ENCODE data around the gene COL15A1.
"Not testable (repeated sequence)": the region's sequence is repeated elsewhere in the genome, so short reads cannot be mapped to it uniquely, and the experiment has no call there.

Gene COL15A1

DNA sequence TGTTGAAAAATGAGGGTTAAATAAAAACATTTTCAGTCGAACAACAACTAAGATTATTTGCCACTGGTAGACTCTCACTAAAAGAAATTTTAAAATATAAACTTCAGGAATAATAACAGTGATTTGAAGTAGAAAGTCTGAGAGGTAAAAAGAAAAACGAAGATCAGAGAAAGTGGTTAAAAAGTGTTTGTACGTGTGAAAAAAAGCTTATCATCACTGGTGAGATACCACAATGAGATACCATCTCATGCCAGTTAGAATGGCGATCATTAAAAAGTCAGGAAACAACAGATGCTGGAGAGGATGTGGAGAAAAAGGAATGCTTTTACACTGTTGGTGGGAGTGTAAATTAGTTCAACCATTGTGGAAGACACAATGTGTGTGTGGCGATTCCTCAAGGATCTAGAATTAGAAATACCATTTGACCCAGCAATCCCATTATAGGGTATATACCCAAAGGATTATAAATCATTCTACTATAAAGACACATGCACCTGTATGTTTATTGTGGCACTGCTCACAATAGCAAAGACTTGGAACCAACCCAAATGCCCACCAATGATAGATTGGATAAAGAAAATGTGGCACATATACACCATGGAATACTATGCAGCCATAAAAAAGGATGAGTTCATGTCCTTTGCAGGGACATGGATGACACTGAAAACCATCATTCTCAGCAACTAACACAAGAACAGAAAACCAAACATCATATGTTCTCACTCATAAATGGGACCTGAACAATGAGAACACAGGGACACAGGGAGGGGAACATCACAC lies 156.3 kb downstream of the COL15A1 start:
- peaks cover 25% of the 10 kb centered on the region for H3K4me1 Mint-ChIP-seq (ENCODE audit: low read depth)
- H3K4me3 Mint-ChIP-seq; H3K9me3 Mint-ChIP-seq (ENCODE audit: low read depth): not testable (repeated sequence)

DNA sequence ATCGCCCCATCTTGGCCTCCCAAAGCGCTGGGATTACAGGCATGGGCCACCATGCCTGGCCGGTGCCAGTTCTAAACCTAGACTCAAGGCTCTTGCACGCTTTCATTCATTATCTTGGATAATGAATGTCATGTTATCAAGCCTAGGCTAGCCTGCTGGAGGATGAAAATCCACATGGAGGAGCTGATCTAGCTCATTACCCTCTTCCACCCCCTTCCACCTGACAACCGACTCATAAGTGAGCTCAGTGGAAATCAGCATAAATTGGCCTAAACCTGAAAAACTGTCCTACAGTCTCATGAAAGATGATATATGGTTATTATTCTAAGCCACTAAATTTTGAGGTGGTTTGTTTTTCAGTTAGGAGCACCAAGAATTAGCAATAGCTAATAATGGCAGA lies 157.6 kb downstream of the COL15A1 start:
- H3K9me3 Mint-ChIP-seq (ENCODE audit: low read depth): no peaks in the 10 kb centered on the region

More for the DNA sequence above, 156.3 kb downstream of the COL15A1 start:
- H3K27me3 Mint-ChIP-seq, H3K36me3 Mint-ChIP-seq, H3K27ac Mint-ChIP-seq: not testable (repeated sequence)

DNA sequence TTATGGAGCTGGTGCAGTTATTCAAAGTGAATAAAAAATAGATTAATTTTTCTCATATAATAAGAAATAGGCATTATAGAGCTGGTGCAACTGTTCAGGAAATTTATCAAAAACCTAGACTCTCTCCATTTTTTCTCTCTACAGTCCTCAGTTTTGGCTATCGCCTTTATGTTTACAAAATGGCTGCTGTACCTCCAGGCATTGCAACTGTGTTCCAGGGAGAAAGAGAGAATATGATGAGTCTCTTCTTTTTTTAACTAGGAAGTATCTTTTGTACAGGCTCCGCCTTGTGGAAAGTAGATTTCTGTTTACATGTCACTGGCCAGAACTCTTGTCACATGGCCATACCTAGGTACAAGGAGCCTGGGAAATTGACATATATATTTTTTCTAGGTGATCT lies 158.1 kb downstream of the COL15A1 start:
- Mint-ChIP-seq H3K9me3 (ENCODE audit: low read depth) (no peaks in the 10 kb centered on the region), H3K27ac (no peak overlapping the region), H3K4me1 (ENCODE audit: low read depth) (peaks cover 25% of the 10 kb centered on the region), H3K27me3 (no peaks in the 10 kb centered on the region), H3K36me3 (no peaks in the 10 kb centered on the region), H3K4me3 (no peak overlapping the region)

More for the DNA sequence above, 157.6 kb downstream of the COL15A1 start:
- Mint-ChIP-seq H3K27me3 (no peaks in the 10 kb centered on the region), H3K36me3 (no peaks in the 10 kb centered on the region), H3K4me3 (no peak overlapping the region), H3K27ac (no peak overlapping the region), H3K4me1 (ENCODE audit: low read depth) (peaks cover 24% of the 10 kb centered on the region)

DNA sequence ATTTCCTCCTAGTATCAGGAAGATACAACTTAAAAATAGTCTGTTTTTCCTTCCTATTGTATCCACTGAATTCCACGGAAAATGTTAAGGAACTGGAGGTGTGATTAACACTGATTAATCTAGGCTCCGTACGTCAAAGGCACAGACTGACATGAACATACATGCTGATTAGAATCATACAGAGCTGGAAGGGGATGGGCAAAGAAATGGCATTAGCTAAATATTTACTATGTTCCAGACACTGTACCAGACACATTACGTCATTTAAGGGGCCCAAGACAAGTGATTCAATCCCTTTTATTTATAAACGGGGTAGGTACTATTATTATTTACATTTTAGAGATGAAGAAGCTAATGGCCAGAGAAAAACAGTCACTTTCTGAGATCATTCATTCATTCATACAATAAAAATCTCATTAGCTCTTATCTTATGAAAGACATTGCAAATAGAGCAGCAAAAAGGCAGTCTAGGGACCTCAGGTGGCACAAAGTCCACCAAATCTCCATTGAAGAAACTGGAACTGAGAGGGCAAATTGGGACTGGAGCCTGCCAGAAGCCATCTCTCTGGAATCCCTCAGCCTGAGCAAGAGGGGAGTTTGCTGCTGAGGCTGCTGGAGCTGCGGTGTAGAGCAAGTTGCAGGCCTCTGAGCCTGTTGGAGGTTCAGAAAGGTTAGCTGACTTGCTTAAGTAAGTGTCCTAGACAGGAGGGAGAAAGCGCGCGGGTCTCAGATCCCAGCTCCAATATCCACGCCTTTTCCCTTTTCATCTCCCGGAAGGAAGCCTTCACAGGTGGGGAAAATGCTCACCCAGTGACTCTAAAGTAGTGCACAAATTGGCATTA lies 159.6 kb downstream of the COL15A1 start:
- H3K36me3 Mint-ChIP-seq: no peaks in the 10 kb centered on the region
- H3K27me3 Mint-ChIP-seq: no peaks in the 10 kb centered on the region
- H3K4me1 Mint-ChIP-seq (ENCODE audit: low read depth): peaks cover 39% of the 10 kb centered on the region
- peak overlapping the region; percentile 16 for H3K27ac Mint-ChIP-seq
- no peaks in the 10 kb centered on the region for H3K9me3 Mint-ChIP-seq (ENCODE audit: low read depth)
- H3K4me3 Mint-ChIP-seq: peak overlapping the region; percentile 95

DNA sequence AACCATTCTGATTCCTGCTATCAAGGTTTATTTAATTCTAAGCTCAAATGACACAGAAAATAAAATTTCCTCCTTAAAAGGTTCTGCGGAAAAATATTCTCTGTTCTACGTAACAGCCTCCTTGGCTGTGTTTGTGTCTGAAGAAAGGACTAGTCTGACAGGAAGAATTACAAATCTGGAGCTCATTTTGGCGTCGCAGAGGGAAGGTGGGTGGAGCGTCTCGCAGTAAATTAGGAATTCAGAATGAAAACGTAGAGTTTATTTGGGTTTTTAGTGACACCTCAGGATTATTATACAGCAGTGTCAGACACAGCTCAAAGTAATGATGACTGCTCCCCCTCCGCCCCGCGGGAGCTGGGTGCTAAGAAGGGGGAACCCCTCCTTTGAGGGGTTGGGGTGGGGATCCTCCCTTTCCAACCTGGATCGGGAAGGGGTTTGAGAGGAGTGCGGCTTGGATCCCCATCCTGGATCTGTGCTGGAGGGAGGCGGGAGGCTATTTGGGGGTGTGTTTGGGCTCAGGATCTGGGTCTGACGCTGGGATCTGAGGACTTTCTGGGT lies 160.3 kb downstream of the COL15A1 start:
- H3K36me3 Mint-ChIP-seq: no peaks in the 10 kb centered on the region
- H3K27me3 Mint-ChIP-seq: no peaks in the 10 kb centered on the region
- H3K4me3 Mint-ChIP-seq: peak overlapping the region; percentile 95
- H3K9me3 Mint-ChIP-seq (ENCODE audit: low read depth): no peaks in the 10 kb centered on the region
- H3K27ac Mint-ChIP-seq: peak overlapping the region; percentile 89
- H3K4me1 Mint-ChIP-seq (ENCODE audit: low read depth): peaks cover 46% of the 10 kb centered on the region

DNA sequence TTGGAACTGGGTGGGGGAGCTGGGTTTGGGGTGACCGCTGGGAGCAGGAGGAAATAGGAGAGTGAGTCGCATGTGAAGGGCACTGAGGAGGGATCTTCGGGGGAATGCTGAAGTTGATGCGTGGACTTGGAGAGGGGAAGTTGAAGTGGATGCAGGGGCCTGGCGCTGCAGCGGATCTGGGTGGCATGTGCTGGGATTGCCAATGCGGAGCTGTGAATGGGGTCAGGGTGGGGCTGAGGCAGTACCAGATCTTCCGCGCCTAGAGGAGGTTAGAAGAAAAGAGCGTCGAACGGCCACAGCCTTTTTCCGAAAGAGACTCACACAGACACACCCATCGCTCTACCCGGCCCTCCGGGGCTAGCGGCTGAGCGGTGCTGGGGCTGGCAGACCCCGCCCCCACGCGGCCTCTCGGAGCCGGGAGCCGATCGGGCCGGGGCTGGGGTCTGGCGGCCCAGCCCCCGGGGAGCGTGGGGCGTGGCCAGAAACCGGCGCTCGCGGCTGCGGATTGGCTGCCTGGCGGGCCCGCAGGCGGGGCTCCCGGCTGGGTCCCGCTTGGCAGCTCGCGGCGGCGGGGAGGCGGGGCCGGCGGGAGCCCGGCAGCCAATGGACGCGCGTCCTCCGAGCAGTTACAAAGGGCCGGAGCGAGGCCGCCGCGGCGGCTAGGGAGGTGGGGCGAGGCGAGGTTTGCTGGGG lies 160.9 kb downstream of the COL15A1 start, which contains the start of gene TGFBR1:
Gene TGFBR1, plus strand, starts transcription at position 655 of the 693 bp plus-strand sequence. CDS start 93 bp downstream, outside the sequence.
- Mint-ChIP-seq H3K9me3 (ENCODE audit: low read depth) (no peaks in the 10 kb centered on the region), H3K36me3 (peaks cover 2% of the 10 kb centered on the region), H3K27ac (peak within 1 kb of the TSS; percentile 89), H3K4me1 (ENCODE audit: low read depth) (peaks cover 48% of the 10 kb centered on the region), H3K27me3 (no peaks in the 10 kb centered on the region), H3K4me3 (peak within 1 kb of the TSS; percentile 95)

DNA sequence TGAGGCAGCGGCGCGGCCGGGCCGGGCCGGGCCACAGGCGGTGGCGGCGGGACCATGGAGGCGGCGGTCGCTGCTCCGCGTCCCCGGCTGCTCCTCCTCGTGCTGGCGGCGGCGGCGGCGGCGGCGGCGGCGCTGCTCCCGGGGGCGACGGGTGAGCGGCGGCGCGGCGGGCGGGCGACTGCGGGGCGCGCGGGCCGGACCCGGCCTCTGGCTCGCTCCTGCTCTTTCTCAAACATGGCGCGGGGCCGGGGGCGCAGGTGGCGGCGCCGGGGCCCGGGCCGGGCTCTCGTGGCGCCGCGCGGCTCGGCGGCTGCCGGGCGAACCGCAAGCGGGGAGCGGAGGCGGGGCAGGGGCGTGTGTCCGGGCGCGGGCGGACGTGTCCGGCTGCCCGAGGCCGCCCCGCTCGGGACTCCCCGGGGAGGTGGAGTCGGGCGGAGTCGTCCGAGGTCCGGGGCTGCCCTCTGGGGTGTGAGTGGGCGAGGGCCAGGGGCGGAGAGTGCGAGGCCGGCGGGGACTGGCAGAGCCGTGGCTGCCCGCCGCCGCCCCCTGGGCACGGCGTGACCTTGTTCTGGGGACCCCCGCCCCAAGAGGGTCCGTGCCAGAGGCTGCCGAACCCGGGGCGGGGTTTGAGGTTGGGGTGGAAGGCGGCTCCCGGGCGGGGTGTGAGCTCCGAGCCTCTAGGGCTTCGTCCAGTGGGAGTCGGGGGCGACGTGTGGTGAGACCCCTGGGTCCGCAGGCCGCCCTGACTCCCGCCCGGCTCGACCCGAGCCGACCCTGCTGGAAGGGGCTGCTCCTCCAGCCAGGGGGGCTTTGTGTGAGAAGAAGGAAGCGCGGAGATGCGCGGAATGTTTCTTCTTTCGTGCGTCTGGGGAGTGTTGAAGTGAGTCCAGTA lies 161.7 kb downstream of the COL15A1 start:
- peak overlapping the region; percentile 88 for H3K4me3 Mint-ChIP-seq
- H3K4me1 Mint-ChIP-seq (ENCODE audit: low read depth): peaks cover 53% of the 10 kb centered on the region
- peak overlapping the region; percentile 73 for H3K27ac Mint-ChIP-seq
- no peaks in the 10 kb centered on the region for H3K9me3 Mint-ChIP-seq (ENCODE audit: low read depth)
- peaks cover 2% of the 10 kb centered on the region for H3K36me3 Mint-ChIP-seq
- H3K27me3 Mint-ChIP-seq: no peaks in the 10 kb centered on the region

DNA sequence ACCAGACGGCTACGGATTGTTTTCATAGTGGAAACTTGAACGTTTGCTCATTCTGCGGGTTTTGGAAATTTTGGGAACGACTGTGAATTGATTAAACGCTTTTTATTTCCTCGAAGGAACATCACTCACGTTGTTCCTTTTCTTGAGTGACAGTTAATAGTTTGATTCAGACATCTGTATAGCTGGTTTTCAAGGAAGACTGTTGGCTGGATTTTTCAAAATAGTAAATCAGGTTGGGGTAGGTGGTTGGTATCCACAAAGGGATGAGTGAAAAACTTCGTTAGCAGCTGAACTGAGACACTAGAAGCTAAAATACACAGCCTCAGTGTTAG lies 162.3 kb downstream of the COL15A1 start:
- Mint-ChIP-seq H3K4me3 (peak overlapping the region; percentile 88), H3K27ac (peak overlapping the region; percentile 73), H3K4me1 (ENCODE audit: low read depth) (peaks cover 59% of the 10 kb centered on the region), H3K36me3 (peaks cover 2% of the 10 kb centered on the region), H3K27me3 (no peaks in the 10 kb centered on the region), H3K9me3 (ENCODE audit: low read depth) (no peaks in the 10 kb centered on the region)

DNA sequence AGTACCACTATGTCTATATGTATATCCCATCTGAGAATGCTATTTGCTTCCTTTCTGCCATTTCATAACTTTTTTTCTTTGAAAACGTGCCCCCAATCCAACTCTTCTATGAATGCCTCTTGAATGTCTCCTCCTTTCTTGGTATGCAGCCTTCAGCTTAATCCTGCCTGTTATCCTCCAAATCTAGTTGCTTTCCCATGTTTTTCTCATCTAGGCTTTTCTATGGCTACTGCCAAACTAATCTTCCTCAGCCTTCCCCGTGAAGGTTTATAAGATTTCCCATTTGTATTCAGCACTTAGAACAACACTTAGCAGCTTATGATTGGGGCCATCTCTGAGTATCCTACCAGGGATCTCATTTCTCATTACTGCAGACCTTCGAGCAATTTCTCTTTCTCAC lies 163.7 kb downstream of the COL15A1 start:
- peak overlapping the region; percentile 54 for H3K27ac Mint-ChIP-seq
- H3K36me3 Mint-ChIP-seq: peaks cover 2% of the 10 kb centered on the region
- no peaks in the 10 kb centered on the region for H3K9me3 Mint-ChIP-seq (ENCODE audit: low read depth)
- peak overlapping the region; percentile 88 for H3K4me3 Mint-ChIP-seq
- H3K27me3 Mint-ChIP-seq: no peaks in the 10 kb centered on the region
- H3K4me1 Mint-ChIP-seq (ENCODE audit: low read depth): peaks cover 70% of the 10 kb centered on the region

DNA sequence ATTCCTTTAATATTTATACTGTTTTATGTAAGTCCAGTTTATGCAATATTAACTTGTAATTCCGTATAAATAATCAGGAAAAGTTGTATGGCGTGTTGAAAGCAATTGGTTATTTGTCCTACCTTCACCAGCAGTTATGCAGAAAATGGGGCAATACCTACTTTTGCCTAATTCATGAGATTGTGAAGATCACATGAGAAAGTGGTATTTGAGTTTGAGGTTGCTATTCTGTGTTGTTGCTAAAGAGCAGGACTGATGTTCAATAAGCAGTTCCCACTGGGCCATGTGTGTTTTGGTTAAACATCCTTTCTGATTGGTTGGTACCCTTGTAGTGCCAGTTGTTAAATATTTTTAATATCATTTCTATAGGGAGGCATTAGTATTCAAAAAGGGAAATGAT lies 164.4 kb downstream of the COL15A1 start:
- Mint-ChIP-seq H3K27ac (peak overlapping the region; percentile 54), H3K36me3 (peaks cover 2% of the 10 kb centered on the region), H3K4me3 (peak overlapping the region; percentile 4), H3K4me1 (ENCODE audit: low read depth) (peaks cover 77% of the 10 kb centered on the region), H3K27me3 (no peaks in the 10 kb centered on the region), H3K9me3 (ENCODE audit: low read depth) (no peaks in the 10 kb centered on the region)

DNA sequence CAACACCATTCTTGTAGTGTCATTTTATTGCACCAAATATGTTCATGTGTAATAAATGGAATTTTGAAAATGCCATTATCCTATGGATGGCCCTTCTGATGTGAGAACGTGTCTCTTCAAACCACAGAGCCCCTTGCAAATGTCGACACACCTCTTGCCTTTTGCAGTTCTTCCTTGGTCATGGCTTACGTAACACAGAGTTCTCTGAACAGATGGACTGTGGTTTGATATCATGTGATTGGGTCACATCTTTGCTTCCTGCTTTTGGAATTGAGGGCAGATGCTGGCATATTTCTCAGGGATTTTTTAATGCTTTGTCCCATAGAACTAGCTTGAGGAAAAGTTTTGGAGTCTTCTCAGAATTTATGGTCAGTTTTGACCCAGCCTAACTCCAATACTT lies 165.8 kb downstream of the COL15A1 start:
- no peaks in the 10 kb centered on the region for H3K9me3 Mint-ChIP-seq (ENCODE audit: low read depth)
- H3K27me3 Mint-ChIP-seq: no peaks in the 10 kb centered on the region
- peaks cover 2% of the 10 kb centered on the region for H3K36me3 Mint-ChIP-seq
- peaks cover 83% of the 10 kb centered on the region for H3K4me1 Mint-ChIP-seq (ENCODE audit: low read depth)
- H3K27ac Mint-ChIP-seq: peak overlapping the region; percentile 72
- H3K4me3 Mint-ChIP-seq: peak overlapping the region; percentile 48

DNA sequence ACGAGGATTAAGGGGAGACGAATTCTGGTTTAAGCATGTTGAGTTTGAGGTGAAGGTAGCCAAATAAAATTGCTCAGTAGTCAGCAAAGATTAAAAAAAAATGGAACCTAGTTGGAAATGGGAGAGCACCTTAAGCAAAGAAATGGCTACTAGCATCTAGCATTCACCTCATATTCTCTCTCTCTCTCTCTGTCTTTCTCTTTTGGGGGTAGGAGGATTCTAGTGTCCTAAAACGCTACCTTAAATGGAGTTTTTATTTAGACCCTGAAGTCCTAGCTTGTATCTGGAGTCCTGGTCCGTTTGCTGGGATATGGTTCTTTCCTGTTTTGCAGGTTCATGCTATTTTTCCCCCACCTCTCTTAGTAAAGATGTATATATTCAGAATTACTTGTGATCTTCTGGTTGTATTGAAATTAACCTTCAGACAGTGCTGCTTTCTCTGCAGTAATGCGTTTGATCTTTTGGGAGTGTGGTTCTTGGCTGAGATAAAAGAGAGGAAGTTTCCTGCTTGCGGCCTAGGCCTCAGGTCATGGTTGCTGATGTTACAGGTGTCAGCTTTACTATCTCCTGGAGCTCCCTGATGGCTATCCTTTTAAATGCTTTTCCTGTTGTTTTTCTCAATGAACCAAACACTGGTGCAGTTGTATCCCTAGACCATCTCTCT lies 169.2 kb downstream of the COL15A1 start:
- Mint-ChIP-seq H3K27me3 (no peaks in the 10 kb centered on the region), H3K27ac (peak overlapping the region; percentile 76), H3K36me3 (peaks cover 2% of the 10 kb centered on the region), H3K4me1 (ENCODE audit: low read depth) (peaks cover 92% of the 10 kb centered on the region), H3K4me3 (peak overlapping the region; percentile 66), H3K9me3 (ENCODE audit: low read depth) (no peaks in the 10 kb centered on the region)

DNA sequence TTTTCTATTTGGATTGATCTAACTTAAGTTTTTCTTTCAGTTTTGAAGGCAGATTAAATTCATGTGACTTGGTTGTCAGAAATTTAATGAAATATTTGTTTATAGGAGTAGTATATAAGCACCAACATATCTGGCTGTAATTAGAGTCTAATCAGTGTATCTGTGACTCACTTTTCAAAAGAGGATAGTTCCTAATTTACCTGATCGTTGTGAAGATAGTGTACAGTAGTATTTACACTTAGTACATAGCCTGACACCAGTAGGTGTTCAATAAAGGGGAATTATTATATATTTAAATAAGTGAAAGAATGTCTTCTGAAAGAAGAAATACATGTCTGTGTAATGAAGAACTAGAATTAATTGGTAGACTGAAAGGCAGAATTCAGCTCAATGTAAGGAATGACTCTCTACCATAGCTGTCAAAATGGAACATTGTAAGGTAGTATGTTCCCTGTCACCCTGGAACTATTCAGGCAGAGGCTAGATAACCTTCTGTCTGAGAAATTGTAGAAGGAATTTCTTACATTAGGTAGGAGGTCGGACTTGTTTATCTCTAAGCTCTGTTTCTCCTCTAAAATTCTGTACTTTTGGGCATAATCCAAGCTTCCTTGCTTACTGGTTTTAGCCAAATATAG lies 169.8 kb downstream of the COL15A1 start:
- H3K4me1 Mint-ChIP-seq (ENCODE audit: low read depth): peaks cover 89% of the 10 kb centered on the region
- no peaks in the 10 kb centered on the region for H3K27me3 Mint-ChIP-seq
- no peaks in the 10 kb centered on the region for H3K9me3 Mint-ChIP-seq (ENCODE audit: low read depth)
- peak overlapping the region; percentile 76 for H3K27ac Mint-ChIP-seq
- peak overlapping the region; percentile 66 for H3K4me3 Mint-ChIP-seq
- peaks cover 2% of the 10 kb centered on the region for H3K36me3 Mint-ChIP-seq

All from activated naive CD8-positive, alpha-beta T cell (primary cell).